ENCODE results near the gene KDM1B.
"Not testable (repeated sequence)": the region's sequence is repeated elsewhere in the genome, so short reads cannot be mapped to it uniquely, and the experiment has no call there.

Gene KDM1B

DNA sequence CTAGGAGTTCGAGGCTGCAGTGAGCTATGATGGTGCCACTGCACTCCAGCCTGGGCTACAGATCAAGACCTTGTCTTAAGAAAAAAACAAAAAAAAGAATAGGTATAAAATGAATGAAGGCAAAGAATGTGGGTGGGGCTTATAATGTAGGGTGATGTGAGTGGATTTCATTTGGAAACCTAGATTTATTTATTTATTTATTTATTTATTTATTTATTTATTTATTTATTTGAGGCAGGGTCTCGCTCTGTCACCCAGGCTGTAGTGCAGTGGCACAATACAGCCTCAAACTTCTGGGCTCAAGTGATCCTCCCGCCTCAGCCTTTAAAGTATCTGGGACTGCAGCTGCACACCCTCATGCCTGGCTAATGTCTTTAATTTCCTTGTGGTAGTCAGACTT, 3.8 kb upstream of the KDM1B start:
- not testable (repeated sequence) for DNase-seq

DNA sequence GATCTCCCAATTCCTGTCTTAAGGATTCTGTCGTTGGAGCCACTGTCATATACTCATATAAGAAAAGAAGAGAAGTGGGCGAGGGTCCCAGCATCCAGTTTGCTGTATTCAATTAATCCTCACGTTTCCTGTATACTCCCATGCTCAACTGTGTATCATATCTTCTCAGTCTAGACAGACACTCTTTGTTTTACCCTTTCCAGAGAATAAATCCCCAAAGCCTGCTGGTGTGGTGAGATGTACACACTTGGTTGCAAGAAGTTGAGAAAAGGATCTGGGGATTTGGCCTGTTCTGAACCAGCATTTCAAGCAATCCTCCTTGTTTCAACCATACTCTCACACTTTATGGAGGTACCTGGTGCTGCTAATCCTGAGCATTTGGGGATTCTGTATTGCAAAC, 3.4 kb upstream of the KDM1B start:
- DNase-seq: no peak

DNA sequence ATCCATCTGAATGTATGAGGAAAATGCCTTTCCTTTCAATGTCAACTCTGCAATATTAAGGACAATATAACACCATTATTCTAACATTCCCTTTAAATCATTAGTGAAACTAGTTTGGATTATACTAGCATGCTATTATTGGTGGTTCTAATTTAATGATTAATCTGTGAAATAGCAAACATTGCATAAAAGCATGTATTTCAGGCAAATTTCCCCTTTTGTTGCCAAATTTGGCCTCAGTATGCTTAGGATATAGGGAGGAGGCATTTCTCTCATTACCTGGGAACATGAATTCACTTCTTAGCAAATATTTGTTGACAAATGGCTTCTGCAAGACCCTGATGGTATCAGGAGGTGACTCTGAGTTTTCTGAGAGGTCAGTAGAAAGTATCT, 1.9 kb upstream of the KDM1B start:
- no peak for DNase-seq

DNA sequence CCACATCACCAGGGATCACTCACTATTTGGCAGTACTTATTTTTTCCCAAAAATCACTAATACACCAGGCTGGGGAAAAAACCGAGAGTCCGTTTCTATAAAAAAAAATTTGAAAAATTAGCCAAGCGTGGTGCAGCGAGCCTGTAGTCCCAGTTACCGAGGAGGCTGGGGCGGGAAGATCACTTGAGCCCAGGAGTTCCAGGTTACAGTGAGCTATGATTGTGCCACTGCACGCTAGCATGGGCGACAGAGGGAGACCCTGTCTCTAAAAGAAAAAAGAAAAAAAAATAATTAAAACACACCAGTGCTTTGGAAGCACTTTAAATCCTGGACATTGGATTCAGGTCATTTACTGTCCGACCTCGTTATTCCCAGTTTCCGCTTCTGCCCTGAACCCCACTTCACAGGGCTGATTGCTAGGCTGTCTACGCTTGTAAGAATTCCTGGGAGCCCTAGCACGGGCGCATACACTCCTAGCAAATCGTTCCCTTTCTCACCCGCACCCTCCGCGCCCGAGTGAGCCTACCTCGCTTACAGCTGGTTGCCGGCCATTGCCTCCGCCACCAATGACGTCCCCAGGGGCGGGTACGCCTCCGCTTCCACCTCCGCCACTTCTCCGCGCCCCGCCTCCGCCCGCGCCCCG, 594 bp upstream of the KDM1B start, which contains the start of gene TPMT:
Gene TPMT, minus strand, starts transcription at position 571 of the 643 bp plus-strand sequence. CDS start 5,950 bp downstream, outside the sequence.
- no peak for DNase-seq

DNA sequence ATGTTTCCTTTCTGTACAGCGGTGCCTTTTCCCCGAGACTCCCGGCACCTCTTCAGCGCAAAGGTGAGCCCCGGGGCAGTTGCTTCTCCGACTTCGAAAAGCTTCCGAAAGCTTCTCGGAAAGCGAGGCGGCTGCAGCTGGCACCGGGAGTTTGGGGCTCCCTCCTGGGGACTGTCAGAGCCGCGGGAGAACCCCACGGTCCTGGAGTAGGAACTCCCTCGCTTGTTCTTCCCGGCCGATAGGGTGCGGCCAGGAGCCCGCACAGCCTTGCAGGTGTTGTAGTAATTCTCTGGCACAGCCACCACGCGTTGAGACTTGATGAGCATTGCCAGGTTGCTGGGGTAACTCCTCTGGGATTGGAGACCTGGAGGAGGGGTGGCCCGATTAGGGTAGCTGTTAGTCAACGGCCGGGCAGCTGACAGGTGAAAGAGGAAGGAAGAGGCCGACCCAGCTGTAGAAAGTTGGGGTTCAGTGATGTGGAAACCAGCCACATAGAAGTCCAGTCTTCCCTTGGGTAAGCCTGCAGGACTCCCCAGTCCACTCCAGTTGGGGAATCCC, 721 bp downstream of the KDM1B start:
- peak; percentile 32 for DNase-seq

DNA sequence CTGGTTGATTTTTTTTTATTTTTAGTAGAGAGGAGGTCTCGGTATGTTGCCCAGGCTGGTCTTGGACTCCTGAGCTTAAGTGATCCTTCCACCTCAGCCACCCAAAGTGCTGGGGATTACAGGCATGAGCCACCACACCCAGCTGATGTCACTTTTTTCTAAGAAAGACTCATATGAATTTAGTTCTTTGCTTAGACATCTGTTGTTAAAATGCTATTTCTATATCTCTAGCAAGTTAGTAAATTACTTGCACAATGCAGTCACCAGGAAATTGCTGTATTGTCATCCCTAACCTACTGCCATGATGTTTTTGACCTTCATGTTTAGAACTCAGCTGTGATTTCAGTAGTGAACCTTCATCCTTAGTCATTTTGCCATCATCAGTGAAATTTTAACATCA, 5.7 kb downstream of the KDM1B start:
- DNase-seq: no peak

DNA sequence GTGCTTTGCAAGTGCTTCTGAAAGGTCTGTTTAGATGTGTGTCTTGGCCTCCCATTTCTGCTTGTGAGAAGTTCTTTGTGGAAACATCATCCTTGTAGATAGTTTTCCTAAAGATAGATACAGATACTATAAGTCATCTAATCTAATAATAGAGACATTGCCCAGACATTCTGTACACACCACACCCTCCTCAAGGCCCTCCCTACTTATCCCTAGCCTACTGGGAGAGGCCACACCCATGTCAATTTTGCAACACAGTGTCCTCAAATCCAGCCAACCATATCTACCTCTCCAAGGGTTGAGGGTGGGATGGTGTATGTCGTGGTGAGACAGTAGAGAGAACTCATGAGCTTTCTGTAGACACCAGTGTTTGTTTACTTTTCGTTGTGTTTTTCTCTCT, 6.2 kb downstream of the KDM1B start:
- DNase-seq: no peak

DNA sequence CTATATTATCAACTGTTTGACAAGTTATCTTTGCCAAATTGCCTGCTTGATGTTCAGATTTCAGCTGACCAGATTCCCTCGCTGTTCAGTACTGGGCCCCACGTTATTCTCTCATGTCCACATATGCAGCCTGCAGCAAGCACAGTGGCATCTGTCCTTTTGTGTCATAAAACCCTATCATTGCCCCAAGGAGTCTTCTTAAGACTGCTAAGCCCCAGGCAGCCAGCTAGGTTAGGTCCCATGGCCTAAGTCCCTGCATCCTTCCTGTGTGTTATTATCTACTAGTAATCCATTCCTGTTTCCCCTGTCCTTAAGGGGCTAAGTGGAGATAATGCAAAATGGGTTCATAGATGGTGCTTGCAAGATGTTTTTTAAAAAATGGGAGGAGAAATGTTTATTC, 7.2 kb downstream of the KDM1B start:
- no peak for DNase-seq

DNA sequence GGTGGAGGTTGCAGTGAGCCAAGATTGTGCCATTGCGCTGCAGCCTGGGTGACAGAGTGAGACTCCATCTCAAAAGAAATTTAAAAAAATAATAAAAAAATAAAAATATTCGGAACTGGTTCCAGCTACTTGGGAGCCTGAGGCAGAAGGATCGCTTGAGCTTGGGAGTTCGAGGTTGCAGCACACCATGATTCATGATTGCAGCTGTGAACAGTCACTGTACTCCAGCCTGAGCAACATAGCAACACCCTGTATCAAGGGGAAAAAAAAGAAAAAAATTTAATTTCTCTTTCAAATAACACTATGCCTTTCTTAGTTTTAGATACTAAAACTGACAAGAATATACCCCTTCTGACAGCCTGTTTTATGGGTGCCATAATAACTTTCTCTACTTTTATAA, 10.5 kb downstream of the KDM1B start:
- no peak for DNase-seq

DNA sequence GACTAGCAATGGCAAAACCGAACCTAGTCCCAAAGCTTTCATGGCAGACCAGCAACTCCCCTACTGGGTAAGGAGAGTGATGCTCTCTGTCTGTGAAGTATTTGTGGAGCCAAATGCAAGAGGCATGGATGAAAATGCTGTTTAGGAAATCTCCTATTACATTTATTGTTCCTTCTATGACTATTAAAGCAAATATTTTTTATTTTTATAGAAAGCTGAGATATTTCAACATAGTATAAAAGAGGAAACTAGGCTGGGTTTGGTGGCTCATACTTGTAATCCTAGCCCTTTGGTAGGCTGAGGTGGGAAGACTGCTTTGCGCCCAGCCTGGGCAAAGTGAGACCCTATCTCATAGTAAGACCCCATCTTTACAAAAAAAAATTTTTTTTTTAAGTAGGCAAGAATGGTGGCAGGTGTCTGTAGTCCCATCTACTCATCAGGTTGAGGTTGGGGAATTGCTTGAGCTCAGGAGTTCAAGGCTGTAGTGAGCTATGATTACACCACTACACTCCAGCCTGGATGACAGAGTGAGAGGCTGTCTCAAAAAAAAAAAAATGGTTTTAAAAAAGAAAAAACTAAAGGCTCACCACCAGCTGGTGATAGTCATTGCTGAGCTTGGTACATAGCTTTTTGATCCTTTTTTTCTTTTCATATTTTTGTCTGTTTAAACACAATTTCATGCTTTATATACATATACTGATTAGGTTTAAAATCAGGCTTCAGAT, 11.3 kb downstream of the KDM1B start:
- DNase-seq: no peak

DNA sequence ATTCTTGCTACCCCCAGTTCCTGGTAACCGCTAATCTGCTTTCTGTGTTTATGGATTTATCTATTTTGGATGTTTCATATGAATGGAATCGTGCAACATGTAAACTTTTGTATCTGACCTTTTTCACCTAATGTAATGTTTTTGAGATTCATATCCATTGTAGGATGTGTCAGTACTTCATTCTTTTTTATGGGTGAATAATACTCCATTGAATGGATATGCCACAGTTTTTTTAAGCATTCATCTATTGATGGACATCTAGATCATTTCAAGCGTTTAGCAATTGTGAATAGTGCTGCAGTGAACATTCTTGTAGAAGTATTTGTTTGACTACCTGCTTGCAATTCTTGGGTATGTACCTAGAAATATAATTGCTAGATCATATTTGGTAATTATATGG, 13.0 kb downstream of the KDM1B start:
- no peak for DNase-seq

DNA sequence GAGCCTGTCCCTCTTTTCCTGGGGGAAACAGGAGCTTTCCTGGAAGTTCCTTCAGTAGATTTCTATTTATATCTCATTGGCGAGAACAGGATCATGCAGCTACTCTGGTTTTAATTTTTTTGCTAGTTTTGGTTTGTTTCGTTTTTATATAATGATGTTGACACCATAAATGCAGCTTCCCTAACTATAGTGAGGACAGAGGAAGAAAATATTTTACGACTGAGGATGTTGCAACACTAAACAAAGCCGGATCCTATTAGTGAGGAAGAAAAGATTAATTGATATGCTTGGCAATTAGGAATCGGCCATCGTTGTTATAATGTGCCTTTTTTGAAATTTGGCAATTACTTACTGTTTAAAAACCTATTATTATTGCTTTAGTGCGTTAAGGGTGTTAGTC, 16.6 kb downstream of the KDM1B start:
- DNase-seq: no peak

DNA sequence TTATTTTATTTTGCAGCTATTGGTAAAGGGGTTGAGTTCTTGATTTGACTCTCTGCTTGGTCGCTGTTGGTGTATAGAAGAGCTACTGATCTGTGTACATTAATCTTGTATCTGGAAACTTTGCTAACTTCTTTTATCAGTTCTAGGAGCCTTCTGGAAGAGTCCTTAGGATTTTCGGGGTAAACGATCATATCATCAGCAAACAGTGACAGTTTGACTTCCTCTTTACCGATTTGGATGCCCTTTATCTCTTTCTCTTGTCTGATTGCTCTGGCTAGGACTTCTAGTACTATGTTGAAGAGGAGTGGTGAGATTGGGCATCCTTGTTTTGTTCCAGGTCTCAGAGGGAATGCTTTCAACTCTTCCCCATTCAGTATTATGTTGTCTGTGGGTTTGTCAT, 21.0 kb downstream of the KDM1B start:
- DNase-seq: not testable (repeated sequence)

DNA sequence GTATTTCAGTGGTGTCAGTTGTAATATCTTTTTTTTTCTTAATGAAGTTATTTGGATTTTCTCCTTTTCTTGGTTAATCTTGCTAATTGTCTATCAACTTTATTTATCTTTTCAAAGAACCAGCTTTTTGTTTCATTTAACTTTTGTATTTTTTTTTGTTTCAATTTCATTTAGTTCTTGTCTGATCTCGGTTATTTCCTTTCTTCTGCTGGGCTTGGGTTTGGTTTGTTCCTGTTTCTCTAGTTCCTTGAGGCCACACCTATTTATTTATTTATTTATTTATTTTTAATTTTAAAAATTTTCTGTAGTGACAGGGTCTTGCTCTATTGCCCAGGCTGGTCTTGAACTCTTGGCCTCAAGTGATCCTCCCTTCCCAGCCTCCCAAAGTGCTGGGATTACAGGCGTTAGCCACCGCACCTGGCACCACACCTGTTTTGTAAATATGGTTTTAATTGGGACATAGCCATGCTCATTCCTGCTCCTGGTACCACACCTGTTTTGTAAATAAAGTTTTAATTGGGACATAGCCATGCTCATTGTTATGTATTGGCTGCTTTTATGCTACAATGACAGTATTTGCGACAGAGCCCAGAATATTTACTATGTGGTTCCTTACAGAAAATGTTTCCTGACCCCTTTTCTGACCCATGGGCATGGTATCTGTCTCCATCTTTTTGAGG, 22.2 kb downstream of the KDM1B start:
- no peak for DNase-seq

DNA sequence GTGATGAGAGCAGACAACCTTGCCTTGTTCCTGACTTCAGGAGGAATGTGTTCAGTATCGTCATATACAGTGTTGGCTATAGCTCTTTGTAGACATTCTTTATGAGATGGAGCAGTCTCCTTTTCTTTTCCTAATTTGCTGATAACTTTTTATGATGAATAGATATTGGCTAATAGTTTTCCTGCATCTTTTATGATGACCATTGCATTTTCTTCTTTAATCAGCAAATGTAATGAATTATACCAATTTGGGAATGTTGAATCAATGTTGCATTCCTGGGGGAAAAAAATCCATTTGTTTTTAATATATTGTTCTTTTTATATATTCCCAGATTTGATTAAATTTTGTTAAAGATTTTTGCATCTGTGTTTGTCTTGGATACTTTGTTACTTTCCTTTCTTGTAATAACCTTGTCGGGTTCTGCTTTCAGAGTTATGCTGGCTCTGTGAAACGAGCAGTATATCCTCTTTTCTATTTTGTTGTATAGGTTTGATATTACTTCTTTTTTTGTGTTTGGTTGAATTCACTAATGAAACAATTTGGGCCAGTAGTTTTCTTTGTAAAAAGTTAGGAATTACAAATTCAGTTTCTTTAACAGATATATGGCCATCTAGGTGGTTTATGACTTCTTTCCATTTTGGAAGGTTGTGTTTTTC, 23.9 kb downstream of the KDM1B start:
- DNase-seq: no peak

DNA sequence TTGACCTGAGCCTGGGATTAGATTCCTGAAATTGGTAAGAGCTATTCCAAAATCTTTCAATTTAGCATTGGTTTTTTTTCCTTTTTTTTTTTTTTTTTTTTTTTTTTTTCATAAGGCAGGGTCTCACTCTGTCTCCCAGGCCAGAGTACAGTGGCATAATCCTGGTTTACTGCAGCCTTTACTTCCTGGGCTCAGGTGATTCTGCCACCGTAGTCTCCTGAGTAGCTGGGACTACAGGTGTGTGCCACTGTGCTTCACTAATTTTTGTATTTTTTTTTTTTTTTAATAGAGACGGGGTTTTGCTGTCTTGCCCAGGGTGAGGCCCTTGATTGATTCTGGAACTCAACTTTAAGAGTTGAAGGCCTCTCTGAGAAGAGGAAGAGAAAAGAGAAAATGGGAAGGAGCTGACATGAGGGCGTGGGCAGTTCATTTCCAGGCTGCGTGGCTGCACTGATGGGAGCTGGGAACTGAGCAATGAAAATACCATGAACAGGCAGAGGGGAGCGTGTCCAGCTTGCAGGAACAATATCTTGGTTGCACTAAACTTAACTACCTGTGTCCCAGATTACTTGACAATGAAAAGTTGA, 24.6 kb downstream of the KDM1B start:
- DNase-seq: no peak

DNA sequence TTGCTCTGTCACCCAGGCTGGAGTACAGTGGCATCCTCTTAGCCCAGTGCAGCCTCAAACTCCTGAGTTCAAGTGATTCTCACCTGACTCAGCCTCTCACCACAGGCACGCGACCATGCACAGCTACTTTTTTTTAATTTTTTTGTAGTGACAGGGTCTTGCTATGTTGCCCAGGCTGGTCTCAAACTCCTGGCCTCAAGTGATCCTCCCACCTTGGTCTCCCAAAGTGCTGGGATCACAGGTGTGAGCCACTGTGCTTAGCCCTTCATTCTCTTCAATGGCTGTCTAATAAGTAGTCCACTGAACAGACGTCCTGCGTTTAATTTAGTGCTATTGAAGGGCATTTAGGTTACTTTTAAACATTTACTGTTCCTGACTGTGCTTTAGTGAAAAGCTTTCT, 27.3 kb downstream of the KDM1B start:
- no peak for DNase-seq

DNA sequence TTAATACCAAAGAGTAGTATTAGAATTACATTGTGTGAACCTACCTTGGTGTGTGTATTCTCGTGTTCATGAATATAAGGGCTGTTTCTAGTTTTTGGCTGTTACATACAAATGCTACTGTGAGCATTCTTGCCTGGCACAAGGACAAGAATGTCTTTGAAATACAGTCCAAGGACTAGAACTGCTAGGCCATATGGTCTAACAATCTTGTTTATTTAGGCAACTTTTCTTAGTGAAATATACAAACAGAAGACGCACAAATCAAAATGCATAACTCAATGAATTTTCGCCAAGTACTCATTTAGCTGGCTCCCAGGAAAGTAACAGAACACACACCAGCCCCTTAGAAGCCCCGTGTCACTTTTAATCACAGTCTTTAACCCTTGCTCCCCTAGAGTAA, 28.5 kb downstream of the KDM1B start:
- DNase-seq: no peak

DNA sequence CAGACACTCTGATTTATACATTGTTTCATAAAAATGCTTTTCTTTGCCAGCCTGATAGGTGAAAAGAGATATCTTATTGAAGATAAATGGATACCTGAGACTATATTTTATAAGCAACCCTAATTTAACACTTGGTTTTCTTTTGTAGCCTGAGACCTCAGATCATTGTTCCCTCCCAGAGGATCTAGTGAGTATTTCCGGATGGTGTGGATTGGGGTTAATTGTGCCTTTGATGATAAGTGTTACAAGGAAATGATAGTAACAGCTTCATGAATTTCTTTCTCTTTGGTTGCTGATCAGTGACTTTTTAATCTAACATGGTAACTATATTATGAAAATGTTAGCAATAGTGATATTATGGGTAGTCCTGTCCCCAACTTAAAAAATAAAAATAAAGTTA, 30.4 kb downstream of the KDM1B start:
- DNase-seq: no peak

DNA sequence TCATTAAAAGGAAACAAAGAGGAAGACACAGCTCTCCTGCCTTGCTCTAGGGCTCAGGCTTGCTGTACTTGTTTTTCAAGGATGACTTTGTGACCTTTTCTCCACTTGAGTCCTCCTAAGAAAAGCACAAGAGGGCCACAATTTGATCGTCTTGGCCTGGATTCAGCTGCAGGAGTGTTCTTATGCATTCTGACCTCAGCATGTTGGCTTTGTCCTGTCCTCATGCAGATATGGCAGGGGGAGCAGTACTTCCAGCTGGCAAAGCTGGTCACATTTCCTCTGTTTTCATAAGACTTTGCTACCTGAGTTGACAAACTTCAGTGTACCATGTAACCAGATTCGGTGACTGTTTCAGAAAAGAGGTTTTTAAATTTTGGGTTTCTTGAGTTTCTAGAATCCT, 30.8 kb downstream of the KDM1B start:
- DNase-seq: no peak

DNA sequence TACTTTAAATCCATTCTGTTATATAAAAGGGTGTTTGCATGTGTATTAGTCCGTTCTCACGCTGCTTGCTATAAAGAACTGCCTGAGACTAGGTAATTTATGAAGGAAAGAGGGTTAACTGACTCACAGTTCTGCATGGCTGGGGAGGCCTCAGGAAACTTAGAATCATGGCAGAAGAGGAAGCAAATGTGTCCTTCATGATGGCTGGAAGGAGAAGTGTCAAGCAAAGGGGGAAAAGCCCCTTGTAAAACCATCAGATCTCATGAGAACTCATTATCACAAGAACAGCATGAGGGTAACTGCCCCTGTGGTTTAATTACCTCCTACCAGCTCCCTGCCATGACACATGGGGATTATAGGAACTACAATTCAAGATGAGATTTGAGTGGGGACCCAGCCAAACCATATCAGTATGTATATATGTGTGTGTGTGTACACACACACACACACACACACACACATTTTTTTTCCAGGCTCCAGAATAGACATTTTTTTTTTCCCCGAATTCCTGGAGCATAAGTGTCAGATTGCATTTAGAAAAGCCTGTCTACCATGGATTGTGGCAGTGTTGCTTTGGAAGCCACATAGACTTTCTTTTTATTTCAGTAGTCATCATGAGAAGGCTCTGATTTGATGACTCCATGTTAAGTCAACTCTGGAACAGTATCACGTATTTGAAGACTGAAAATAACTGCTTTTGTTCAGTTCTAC, 31.5 kb downstream of the KDM1B start:
- DNase-seq: no peak

DNA sequence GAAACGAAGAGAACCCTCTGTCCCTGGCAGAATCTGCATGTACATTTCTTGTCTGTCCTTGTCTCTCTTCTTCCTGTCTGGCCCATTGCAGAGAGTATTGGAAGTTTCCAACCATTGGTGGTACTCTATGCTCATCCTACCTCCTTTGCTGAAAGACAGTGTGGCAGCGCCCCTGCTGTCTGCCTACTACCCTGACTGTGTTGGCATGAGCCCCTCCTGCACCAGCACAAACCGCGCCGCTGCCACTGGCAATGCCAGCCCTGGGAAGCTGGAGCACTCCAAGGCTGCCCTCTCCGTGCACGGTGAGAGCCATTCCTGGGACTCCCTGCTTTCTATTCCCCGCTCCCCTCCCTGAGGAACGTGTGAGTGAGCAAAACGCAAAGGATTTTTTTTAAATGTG, 32.5 kb downstream of the KDM1B start:
- no peak for DNase-seq
